HG03139 (cell line): Measurements from ENCODE around the gene IPO9.
"Not testable (repeated sequence)": the region's sequence is repeated elsewhere in the genome, so short reads cannot be mapped to it uniquely, and the experiment has no call there.

Source experiments
- ATAC-seq: cut with Tn5 transposase; IDR thresholded peaks from one replicate; pipeline ENCODE4 v1.9.1; 2021; ENCODE audit not compliant: unreplicated experiment

Gene IPO9

GRCh38 chr1:201808633-201808990 lies 20.3 kb upstream of the IPO9 start:
- no peak for ATAC-seq

GRCh38 chr1:201809876-201810275 lies 19.1 kb upstream of the IPO9 start:
- no peak for ATAC-seq

DNA sequence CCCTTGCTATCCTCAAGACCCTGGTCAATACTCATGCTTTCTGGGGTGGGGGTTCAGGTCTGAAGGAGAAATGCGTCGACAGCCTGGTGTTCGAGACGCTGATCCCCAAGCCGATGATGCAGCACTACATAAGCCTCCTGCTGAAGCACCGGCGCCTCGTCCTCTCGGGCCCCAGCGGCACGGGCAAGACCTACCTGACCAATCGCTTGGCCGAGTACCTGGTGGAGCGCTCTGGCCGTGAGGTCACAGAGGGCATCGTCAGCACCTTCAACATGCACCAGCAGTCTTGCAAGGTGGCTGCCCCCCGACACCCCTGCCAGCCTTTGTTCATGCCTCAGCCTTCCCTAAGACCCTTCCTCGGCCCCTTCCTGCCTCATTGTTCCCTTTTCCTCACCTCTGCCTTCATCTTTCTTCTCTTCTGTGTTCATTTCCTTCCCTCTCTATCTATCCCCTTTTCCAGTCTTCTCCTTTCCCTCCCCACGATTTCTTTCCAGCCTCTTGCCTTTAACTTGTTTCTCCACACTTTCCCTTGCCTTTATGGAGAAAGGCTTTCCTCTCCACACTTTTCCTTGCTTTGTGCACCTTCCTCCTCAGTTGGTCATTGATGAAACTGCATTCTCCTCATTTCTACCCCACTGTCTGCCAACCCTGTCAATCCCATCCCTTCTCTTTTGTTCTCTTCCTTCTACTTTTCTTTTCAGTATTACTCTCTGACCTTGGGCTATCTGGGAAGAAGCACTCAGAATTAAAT lies 18.3 kb upstream of the IPO9 start:
- ATAC-seq: no peak

DNA sequence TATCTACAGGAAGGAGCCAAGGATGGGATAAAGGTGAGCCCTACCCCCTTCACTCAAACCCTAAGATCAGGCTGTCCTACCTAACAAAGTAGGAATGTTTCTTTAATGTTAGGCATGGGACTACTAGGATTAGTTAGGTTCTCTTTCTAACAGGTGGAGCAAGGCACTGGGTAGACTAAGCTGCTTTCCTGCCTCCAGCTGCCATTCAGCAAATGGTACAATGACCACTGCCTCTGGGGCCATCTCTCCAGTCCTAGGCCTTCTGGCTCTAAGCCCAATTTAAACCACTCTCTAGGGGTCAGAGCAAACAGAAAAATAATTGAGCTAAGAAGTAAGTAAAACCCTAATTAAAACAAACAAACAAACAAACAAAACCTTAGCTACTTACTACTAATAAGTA lies 15.7 kb upstream of the IPO9 start:
- ATAC-seq: no peak

DNA sequence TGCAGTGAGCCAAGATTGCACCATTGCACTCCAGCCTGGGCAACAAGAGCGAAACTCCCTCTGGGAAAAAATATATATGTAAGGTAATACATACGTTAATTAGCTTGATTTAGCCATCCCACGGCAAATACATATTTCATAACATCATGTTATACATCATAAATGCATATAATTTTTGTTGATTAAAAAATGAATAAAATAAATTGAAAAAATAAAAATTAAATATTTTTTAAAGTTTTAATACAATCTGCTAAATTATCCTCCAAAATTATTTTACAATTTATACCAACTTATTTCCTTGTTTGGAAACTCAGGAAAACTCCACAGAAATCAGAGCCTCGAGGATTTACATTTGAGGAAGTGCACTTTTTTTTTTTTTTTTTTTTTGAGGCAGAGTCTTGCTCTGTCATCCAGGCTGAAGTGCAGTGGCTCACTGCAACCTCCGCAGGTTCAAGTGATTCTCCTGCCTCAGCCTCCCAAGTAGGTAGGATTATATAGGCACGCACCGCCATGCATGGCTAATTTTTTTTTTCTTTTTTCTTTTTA lies 12.6 kb upstream of the IPO9 start:
- no peak for ATAC-seq

DNA sequence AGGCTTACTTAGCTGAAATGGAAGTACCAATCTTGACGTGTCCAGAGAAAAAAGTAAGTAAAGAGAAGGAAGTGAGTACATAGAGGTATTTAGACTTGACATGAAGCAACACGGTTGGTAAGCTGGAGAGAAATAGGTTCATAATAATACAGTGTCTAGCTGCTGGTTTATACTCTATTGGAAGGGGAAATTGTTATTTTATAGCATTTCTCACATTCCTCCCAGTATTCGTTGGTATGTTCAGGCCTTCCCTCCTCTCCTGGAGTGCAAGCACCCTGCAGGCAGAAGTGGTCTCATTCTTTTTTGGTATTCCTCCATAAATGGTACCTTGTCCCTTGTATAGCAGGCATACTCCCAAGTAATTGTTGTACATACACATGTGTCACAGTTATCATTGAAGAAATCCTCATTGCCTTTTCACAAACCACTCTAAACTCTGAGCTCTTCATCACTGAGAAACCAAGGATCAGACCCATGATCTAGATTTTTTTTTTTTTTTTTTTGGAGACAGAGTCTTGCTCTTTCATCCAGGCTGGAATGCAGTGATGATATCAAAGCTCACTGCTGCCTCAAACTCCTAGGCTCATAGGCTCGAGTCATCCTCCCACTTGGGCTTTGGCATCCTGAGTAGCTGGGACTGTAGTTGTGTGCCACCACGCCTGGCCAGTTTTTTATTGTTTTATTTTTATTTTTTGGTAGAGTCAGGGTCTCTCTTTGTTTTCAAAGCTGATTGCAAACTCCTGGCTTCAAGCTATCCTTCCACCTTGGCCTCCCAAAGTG lies 9.8 kb upstream of the IPO9 start:
- no peak for ATAC-seq

DNA sequence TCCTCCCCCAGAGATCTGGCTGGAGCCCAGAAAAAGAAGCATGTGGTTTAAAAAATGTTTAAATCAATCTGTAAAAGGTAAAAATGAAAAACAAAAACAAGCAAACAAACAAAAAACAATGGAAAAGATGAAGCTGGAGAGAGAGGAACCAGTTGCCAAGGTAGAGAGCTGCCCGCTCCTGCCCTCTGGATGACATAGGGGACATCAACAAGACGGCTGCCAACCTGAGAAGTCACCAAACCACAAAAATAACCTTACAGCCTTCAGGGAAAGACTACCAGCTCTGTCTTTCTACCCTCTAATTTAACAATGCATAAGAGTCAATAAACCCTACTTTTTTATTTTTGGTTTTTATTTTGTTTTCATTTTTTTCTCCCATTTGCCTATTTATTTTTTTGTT lies 8.5 kb upstream of the IPO9 start:
- no peak for ATAC-seq

- ATAC-seq: no peak
Observed at GRCh38 chr1:201825245-201825644, 3.7 kb upstream of the IPO9 start.

- no peak for ATAC-seq
Observed at GRCh38 chr1:201826830-201827229, 2.1 kb upstream of the IPO9 start.

GRCh38 chr1:201827321-201828216 lies 1.4 kb upstream of the IPO9 start:
- no peak for ATAC-seq

DNA sequence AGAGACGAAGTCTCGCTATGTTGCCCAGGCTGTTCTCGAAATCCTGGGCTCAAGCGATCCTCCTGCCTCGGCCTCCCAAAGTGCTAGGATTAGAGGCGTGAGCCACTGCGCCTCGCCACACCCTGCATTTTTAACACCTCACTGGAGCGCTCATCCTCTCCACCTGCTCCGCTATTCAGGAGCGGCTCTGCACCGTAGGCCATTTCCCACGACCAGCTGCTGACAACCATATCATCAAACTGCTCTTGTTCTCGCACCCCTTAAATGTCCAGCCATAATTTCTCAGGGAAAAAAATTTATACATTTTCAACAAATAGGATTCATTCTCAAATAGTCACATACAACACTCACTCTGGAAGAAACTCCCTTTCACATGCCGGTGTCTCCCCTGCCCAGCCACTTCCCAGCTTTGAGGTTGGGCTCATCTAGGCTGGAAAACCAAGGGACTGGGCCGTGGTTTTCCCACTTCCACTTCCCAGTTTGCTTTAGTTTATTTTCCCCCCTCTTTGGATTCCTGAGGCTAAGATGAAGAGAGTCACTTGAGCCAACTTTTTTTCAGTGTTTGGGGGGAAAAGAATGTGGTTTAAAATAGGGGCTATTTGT lies 639 bp upstream of the IPO9 start:
- no peak for ATAC-seq

- ATAC-seq: no peak
Observed at GRCh38 chr1:201831371-201831770, 2.4 kb downstream of the IPO9 start.

GRCh38 chr1:201834621-201835020 lies 5.7 kb downstream of the IPO9 start:
- ATAC-seq: no peak

DNA sequence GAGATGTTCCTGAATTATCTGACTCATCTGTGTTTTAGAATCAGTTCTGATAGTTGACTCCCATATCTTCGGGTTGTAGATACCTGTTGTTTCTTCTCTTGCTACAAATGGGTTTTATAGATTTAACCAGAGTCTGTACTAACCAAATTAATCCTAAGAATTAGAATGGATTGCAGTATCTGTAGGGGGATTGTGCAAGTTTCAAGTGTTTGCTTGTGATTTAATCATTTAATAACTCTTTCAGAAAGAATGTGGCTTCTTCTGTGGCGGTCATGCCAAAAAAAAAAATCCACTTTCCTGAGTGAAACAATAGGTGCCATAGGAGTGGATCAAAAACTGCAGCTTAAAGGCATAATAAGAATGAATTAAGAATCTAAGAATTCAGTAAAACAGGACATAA lies 9.4 kb downstream of the IPO9 start:
- ATAC-seq: no peak

- ATAC-seq: not testable (repeated sequence)
Observed at GRCh38 chr1:201839089-201839488, 10.1 kb downstream of the IPO9 start.

GRCh38 chr1:201840055-201840454 lies 11.1 kb downstream of the IPO9 start:
- ATAC-seq: no peak

- ATAC-seq: no peak
Observed at GRCh38 chr1:201840490-201840889, 11.5 kb downstream of the IPO9 start.

- ATAC-seq: no peak
Observed at GRCh38 chr1:201841265-201841912, 12.4 kb downstream of the IPO9 start.

- no peak for ATAC-seq
Observed at GRCh38 chr1:201842472-201843027, 13.6 kb downstream of the IPO9 start.
